HepG2 (cell line): ENCODE results near the gene NKX6-2.

ENCODE experiments used
- EZH2 ChIP-seq: conservative IDR thresholded peaks from 2 replicates; pipeline ENCODE4 v1.6.1; 2012; ENCODE audit warnings: mild to moderate bottlenecking, low read depth, low read length, moderate library complexity
- ISX ChIP-seq: sonication (generic); formaldehyde crosslinking; conservative IDR thresholded peaks from 2 replicates; pipeline ENCODE4 v1.5.0; 2020; ENCODE audit warnings: missing genetic modification reagents
- POLR2AphosphoS5 ChIP-seq: IDR thresholded peaks from 2 replicates; pipeline ENCODE4 v1.6.1; 2012; ENCODE audit warnings: low read depth, low read length
- SUZ12 ChIP-seq: fragments of 150-350 bp; IDR thresholded peaks from 2 replicates; pipeline ENCODE4 v1.6.1; 2014; ENCODE audit warnings: low read depth, low read length
- U2AF2 ChIP-seq: fragments of 200-400 bp; formaldehyde crosslinking; IDR thresholded peaks from 2 replicates; pipeline ENCODE4 v1.6.1; 2017; ENCODE audit warnings: low read depth, mild to moderate bottlenecking, low read length
- TF ChIP-seq, protein P1 (sequence below): sonication (generic); formaldehyde crosslinking; IDR thresholded peaks from 2 replicates; pipeline ENCODE4 v1.5.0; 2020; ENCODE audit warnings: mild to moderate bottlenecking, missing genetic modification reagents, moderate library complexity
- TF ChIP-seq, protein P2 (sequence below): sonication (generic); formaldehyde crosslinking; IDR thresholded peaks from 2 replicates; pipeline ENCODE4 v1.4.0; 2020; ENCODE audit warnings: missing genetic modification reagents

DNA sequence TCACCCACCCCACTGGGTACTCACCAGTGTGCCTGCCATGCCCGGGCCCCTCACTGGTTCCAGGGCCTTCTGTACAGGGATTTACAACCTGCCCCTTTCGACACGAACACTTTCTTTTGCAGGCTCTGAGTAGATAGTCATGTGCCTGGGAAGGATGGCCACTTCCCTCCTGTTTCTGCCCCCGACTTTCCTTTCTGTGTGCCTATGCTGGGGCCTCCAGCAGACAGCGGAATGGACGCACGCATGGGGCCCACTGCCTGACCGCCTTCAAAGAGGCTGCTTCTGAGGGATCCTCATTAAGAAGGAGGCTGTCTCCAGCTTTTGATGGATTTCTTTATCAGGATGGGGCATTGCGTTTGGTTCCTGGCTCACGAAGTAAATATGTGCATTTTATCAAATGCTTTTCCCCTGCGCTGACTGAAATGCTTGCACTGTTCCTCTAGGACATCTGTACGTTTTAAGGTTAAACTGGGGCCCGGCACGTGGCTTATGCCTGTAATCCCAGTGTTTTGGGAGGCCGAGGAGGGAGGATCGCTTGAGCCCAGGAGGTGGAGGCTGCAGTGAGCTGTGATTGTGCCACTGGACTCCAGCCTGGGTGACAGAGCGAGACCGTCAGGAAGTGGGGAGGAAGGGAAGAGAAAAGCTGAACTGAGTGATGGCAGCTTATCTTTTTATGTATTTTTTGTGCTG lies 29.4 kb upstream of the NKX6-2 start:
- TF ChIP-seq EZH2 (no peak), U2AF2 (no peak), SUZ12 (no peak), ISX (no peak), POLR2AphosphoS5 (no peak)
- TF ChIP-seq, protein P1, sequence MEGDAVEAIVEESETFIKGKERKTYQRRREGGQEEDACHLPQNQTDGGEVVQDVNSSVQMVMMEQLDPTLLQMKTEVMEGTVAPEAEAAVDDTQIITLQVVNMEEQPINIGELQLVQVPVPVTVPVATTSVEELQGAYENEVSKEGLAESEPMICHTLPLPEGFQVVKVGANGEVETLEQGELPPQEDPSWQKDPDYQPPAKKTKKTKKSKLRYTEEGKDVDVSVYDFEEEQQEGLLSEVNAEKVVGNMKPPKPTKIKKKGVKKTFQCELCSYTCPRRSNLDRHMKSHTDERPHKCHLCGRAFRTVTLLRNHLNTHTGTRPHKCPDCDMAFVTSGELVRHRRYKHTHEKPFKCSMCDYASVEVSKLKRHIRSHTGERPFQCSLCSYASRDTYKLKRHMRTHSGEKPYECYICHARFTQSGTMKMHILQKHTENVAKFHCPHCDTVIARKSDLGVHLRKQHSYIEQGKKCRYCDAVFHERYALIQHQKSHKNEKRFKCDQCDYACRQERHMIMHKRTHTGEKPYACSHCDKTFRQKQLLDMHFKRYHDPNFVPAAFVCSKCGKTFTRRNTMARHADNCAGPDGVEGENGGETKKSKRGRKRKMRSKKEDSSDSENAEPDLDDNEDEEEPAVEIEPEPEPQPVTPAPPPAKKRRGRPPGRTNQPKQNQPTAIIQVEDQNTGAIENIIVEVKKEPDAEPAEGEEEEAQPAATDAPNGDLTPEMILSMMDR, result no peak
- TF ChIP-seq, protein P2, sequence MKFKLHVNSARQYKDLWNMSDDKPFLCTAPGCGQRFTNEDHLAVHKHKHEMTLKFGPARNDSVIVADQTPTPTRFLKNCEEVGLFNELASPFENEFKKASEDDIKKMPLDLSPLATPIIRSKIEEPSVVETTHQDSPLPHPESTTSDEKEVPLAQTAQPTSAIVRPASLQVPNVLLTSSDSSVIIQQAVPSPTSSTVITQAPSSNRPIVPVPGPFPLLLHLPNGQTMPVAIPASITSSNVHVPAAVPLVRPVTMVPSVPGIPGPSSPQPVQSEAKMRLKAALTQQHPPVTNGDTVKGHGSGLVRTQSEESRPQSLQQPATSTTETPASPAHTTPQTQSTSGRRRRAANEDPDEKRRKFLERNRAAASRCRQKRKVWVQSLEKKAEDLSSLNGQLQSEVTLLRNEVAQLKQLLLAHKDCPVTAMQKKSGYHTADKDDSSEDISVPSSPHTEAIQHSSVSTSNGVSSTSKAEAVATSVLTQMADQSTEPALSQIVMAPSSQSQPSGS (CRISPR knock-in tag), result no peak
